HG02678 (cell line): ENCODE results near the gene CPD.

Experiments used
- ATAC-seq: cut with Tn5 transposase; IDR thresholded peaks from one replicate; pipeline ENCODE4 v1.9.1; 2021; ENCODE audit warnings: mild to moderate bottlenecking, moderate library complexity; ENCODE audit not compliant: unreplicated experiment

CPD gene

DNA sequence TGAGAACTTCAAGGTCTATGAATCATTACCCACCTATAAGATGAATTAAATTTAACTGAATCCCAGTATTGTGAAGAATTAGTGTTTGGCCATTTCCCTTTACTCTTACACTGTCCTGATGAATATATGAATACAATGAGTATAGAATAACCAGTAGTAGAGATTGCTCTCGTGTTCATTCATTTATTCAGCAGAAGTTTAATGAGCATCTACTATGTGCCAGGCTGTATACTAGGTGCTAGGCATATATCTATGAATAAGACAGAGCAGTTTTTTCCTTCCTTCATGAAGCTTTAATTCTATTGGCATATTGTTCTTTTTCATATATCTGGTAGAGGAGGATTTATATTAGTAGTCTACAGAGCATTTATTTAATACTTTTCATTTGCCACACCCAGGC lies 104.4 kb downstream of the CPD start:
- no peak for ATAC-seq

DNA sequence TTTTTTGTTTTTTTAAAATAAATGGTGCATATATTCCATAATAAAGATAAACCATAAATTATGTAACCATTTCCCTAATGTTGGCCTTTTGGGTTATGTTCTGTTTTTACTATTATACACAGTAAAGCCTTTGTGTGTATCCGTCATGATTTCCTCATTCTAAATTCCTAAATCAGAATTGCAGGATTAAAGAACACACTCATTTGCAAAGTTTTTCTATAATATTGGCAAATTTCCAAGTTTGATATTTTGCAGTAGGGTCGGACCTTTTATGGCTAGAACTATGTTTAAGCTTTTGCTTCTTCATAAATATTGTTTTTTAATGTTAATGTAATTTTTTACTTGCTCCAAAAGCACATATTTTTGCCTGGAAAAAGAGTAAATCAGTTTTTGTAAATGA lies 115.1 kb downstream of the CPD start:
- ATAC-seq = no peak

- ATAC-seq = no peak
These were observed 116.9 kb downstream of the CPD start for GRCh38 chr17:30495586-30495985.

- no peak for ATAC-seq
These were observed 124.8 kb downstream of the CPD start for GRCh38 chr17:30503558-30503957.

DNA sequence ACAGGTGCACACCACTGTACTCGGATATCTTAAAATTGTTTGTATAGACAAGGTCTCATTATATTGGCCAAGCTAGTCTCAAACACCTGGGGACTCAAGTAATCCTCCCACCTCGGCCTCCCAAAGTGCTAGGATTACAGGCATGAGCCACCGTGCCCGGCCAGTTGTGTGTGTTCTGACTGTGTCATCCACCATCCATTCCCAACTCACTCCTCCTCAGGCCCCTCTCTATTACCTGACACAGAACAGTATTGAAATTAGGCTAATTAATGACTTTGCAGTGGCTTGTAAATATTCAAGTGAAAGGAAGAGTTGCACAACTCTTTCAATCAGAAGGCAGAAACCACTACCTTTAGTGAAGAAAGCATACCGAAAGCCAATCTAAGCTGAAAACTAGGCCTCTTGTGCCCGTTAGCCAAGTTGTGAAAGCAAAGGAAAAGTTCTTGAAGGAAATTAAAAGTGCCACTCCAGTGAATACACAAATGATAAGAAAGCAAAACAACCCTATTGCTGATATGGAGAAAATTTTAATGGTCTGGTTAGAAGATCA lies 127.2 kb downstream of the CPD start:
- no peak for ATAC-seq

DNA sequence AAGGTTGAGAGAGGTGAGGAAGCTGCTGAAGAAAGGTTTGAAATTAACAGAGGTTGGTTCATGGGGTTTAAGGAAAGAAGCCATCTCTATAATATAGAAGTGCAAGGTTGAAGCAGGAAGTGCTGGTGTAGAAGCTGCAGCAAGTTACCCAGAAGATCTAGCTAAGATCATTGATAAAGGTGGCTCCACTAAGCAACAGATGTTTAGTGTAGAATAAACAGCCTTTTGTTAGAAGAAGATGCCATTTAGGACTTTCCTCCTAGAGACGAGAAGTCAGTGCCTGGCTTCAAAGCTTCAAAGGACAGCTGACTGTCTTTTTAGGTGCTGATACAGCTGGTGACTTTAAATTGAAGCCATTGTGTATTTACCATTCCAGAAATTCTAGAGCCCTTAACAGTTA lies 127.8 kb downstream of the CPD start:
- no peak for ATAC-seq

- ATAC-seq = no peak
These were observed 134.6 kb downstream of the CPD start for GRCh38 chr17:30513346-30513745.

GRCh38 chr17:30514895-30515596 lies 136.3 kb downstream of the CPD start:
- no peak for ATAC-seq

DNA sequence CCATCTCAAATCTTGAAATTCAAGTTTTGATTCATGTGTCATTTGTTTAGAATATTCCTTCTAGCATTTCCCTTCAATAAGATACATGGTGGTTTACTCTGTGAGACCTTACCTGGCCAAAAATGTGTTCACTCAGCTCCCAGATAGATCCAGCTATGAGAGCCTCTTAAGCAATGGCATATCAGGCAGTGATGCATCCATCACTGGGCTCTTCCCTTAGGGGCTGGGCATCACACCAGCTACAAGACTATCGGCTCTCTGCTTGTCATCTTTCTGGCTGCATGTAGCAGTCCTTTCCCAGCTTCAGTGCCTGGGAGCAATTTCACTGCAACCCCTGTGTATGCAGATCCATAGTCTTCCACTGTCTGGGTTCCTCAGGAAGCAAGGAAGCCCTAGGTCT lies 139.1 kb downstream of the CPD start:
- no peak for ATAC-seq

DNA sequence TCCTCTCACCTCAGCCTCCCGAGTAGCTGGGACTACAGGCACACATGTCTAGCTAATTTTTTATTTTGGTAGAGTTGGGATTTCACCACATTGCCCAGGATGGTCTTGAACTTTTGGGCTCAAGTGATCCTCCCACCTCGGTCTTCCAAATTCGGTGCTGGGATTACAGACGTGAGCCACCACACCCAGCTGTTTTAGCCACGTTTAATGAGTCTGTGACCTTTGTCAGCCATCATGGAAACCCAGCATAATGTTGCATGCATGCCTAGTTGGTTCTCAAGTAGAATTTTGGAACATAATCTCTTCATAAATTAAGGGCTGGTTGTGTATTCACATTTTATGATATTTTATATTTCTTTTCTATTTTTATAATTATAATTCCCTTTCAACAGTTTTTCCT lies 140.4 kb downstream of the CPD start:
- no peak for ATAC-seq
